Esophagus squamous epithelium (tissue), 5 donors: Measurements from ENCODE around the gene NRAP. TPM values are rescaled to one million over a fixed set of nuclear protein-coding genes. Genes with fewer than 3 reads are reported as not detected.

ENCODE experiments used
- DNase-seq: peaks from one replicate; lab custom pipeline; 2025; lab: John Stamatoyannopoulos, UW
- H3K27ac ChIP-seq, 4 donors: fragments of 200-600 bp; sonication (generic); one replicate each; pipeline ENCODE4 v1.5.1; 2016 to 2019; ENCODE audit warnings: mild to moderate bottlenecking in 1 of 4
- H3K27me3 ChIP-seq, 4 donors: fragments of 200-600 bp; sonication (generic); 1 replicate in 3 of 4; 2 replicates in 1 of 4; pipeline versions ENCODE4 v1.5.1 to v1.6.0; 2017 to 2021; ENCODE audit warnings: antibody characterized with exemption in 1 of 4
- H3K36me3 ChIP-seq, 3 donors: fragments of 200-600 bp; sonication (generic); one replicate each; pipeline ENCODE4 v1.5.1; 2016 to 2019
- H3K4me1 ChIP-seq, 3 donors: fragments of 200-600 bp; sonication (generic); one replicate each; pipeline ENCODE4 v1.5.1; 2017 to 2019
- H3K4me3 ChIP-seq, 4 donors: fragments of 200-600 bp; sonication (generic); 1 replicate in 3 of 4; 2 replicates in 1 of 4; pipeline ENCODE4 v1.5.1; 2016 to 2019; ENCODE audit warnings: mild to moderate bottlenecking in 2 of 4, moderate library complexity in 1 of 4
- H3K9me3 ChIP-seq, 3 donors: fragments of 200-600 bp; sonication (generic); one replicate each; pipeline ENCODE4 v1.5.1; 2016 to 2019
- CTCF ChIP-seq, 6 experiments: fragments of 450-650 bp in 4 of 6; fragments of 200-600 bp in 2 of 6; sonication (generic) in 2 of 6; IDR thresholded peaks; one replicate each; pipeline ENCODE4 v1.5.1; 2016 to 2019; ENCODE audit warnings: antibody characterized with exemption in 6 of 6, mild to moderate bottlenecking in 4 of 6, moderate library complexity in 4 of 6
- POLR2A ChIP-seq, 4 donors: fragments of 450-650 bp; IDR thresholded peaks; one replicate each; pipeline ENCODE4 v1.6.1; 2017; ENCODE audit warnings: antibody characterized with exemption in 4 of 4, mild to moderate bottlenecking in 4 of 4, moderate library complexity in 3 of 4
- WGBS, 2 donors: methylation state at CpG; one replicate each; pipeline ENCODE4 v1.1.5; 2018; 5-methylcytosine and 5-hydroxymethylcytosine counted together
- intact Hi-C: fragments of 100-400 bp; cut with DNase I; formaldehyde crosslinking; loops from one replicate; pipeline ENCODE4 v1.15.0; 2022
- total RNA-seq, 4 donors: library from RNA; depleted of rRNA; stranded (reverse); fragments of >200 nt; gene quantifications; one replicate each; pipeline ENCODE4 v1.1.0, GENCODE V29; 2016
- donor health status: DM: yes; HTN: yes; CAD: no.

NRAP gene
- total RNA-seq, 4 donors from 2014 or later, result 0.08 TPM; not detected in 3

- intact Hi-C loops, result no loop called here
- H3K4me1 ChIP-seq, result peaks cover 10 to 71% (median 37%) of the 10 kb centered on the region in 3 donors
- H3K4me3 ChIP-seq, result no peak overlapping the region
- no peaks in the 10 kb centered on the region for H3K27me3 ChIP-seq
- H3K9me3 ChIP-seq, result no peaks in the 10 kb centered on the region
- no peaks in the 10 kb centered on the region for H3K36me3 ChIP-seq
- peak overlapping the region in 2 of 4 donors; percentile 78 to 79 for H3K27ac ChIP-seq
- DNase-seq, result no peak
- no peak for TF ChIP-seq CTCF (IDR thresholded peaks at IDR 0.05)
- TF ChIP-seq POLR2A (IDR thresholded peaks at IDR 0.05), result no peak
- 39 to 78% methylated on average over 2 to 3 of the region's 3 CpGs for WGBS, 2 donors
These were observed 111.8 kb downstream of the NRAP start for GRCh38 chr10:113552014-113552413.

- no peak overlapping the region for H3K4me3 ChIP-seq
- 23 to 26% methylated on average over 6 of the region's 6 CpGs for WGBS, 2 donors
- intact Hi-C loops, result no loop called here
- TF ChIP-seq POLR2A (IDR thresholded peaks at IDR 0.05) (no peak), CTCF (IDR thresholded peaks at IDR 0.05) (no peak)
- no peaks in the 10 kb centered on the region for H3K27me3 ChIP-seq
- peak overlapping the region; percentile 63 to 79 (median 74) for H3K27ac ChIP-seq
- no peaks in the 10 kb centered on the region for H3K9me3 ChIP-seq
- no peaks in the 10 kb centered on the region for H3K36me3 ChIP-seq
- no peak for DNase-seq
- H3K4me1 ChIP-seq, result peaks cover 10 to 60% (median 34%) of the 10 kb centered on the region in 3 donors
These were observed 113.5 kb downstream of the NRAP start for GRCh38 chr10:113550365-113550764.

GRCh38 chr10:113549856-113550255, 114.0 kb downstream of the NRAP start:
- 74 to 77% methylated on average over 6 of the region's 6 CpGs for WGBS, 2 donors
- Histone ChIP-seq H3K4me1 (peaks cover 10 to 56% (median 34%) of the 10 kb centered on the region in 3 donors), H3K27me3 (no peaks in the 10 kb centered on the region), H3K27ac (peak overlapping the region in 3 of 4 donors; percentile 61 to 79 (median 78)), H3K36me3 (no peaks in the 10 kb centered on the region), H3K4me3 (no peak overlapping the region), H3K9me3 (no peaks in the 10 kb centered on the region)
- intact Hi-C loops, result no loop called here
- no peak for TF ChIP-seq POLR2A (IDR thresholded peaks at IDR 0.05)
- DNase-seq, result no peak

GRCh38 chr10:113547426-113547825, 116.4 kb downstream of the NRAP start:
- Histone ChIP-seq H3K4me3 (no peak overlapping the region), H3K27me3 (no peaks in the 10 kb centered on the region), H3K27ac (no peak overlapping the region), H3K4me1 (peaks cover 10 to 32% (median 18%) of the 10 kb centered on the region in 3 donors), H3K9me3 (no peaks in the 10 kb centered on the region), H3K36me3 (no peaks in the 10 kb centered on the region)
- TF ChIP-seq POLR2A (IDR thresholded peaks at IDR 0.05), result no peak
- TF ChIP-seq CTCF (IDR thresholded peaks at IDR 0.05), result no peak
- intact Hi-C loops, result no loop called here
- WGBS, 2 donors, result 83 to 87% methylated on average over 2 of the region's 2 CpGs
- DNase-seq, result no peak

- Histone ChIP-seq H3K4me1 (peaks cover 4 to 9% (median 7%) of the 10 kb centered on the region in 3 donors), H3K4me3 (no peak overlapping the region), H3K9me3 (no peaks in the 10 kb centered on the region), H3K27ac (no peak overlapping the region), H3K27me3 (no peaks in the 10 kb centered on the region), H3K36me3 (no peaks in the 10 kb centered on the region)
- intact Hi-C loops, result no loop called here
- WGBS, 2 donors, result 91 to 100% methylated on average over 1 of the region's 1 CpG
- TF ChIP-seq POLR2A (IDR thresholded peaks at IDR 0.05) (no peak), CTCF (IDR thresholded peaks at IDR 0.05) (no peak)
- DNase-seq, result no peak
These were observed 119.4 kb downstream of the NRAP start for GRCh38 chr10:113544392-113544791.
